Mammary epithelial cell (primary cell): ENCODE measurements around the gene ACSL3.

Experiments used
- CTCF ChIP-seq, 2 donors: IDR thresholded peaks in 1 of 2; conservative IDR thresholded peaks in 1 of 2; 2 replicates each; pipeline ENCODE4 v1.5.1; 2011 to 2012; ENCODE audit warnings: inconsistent platforms in 2 of 2, low read length in 2 of 2, mild to moderate bottlenecking in 2 of 2, control low read depth in 1 of 2, low read depth in 1 of 2; ENCODE audit not compliant: insufficient read depth in 1 of 2; ENCODE audit errors: extremely low read depth in 1 of 2
- EZH2 ChIP-seq: IDR thresholded peaks from 2 replicates; pipeline ENCODE4 v1.6.1; 2012; ENCODE audit warnings: low read length, inconsistent platforms, borderline replicate concordance

- TF ChIP-seq CTCF (conservative IDR thresholded peaks at IDR 0.05 in 1 of 2, IDR thresholded peaks at IDR 0.05 in 1 of 2; ENCODE audit: extremely low read depth in 1 of 2, insufficient read depth in 1 of 2, low read depth in 1 of 2, low read length in 2 of 2) = no peak
- TF ChIP-seq EZH2 = no peak
Observed at GRCh38 chr2:222813177-222813843, 47.5 kb upstream of the ACSL3 start.
